WI38 (cell line): Measurements from ENCODE around the gene TBC1D9B.
A peak's percentile ranks its signal among the peaks of the same experiment; 100 is the strongest.

Source experiments
- H3K4me3 ChIP-seq: 2 replicates; pipeline ENCODE4 v1.5.1; 2011; ENCODE audit warnings: low read depth, mild to moderate bottlenecking, control low read depth, low read length
- CTCF ChIP-seq: IDR thresholded peaks from 2 replicates; pipeline ENCODE4 v1.5.1; 2012; ENCODE audit warnings: low read depth, mild to moderate bottlenecking, control low read depth, low read length

The TBC1D9B gene

GRCh38 chr5:179829732-179830435 lies 77.8 kb downstream of the TBC1D9B start:
- H3K4me3 ChIP-seq = no peak overlapping the region
- TF ChIP-seq CTCF = no peak

- no peak overlapping the region for H3K4me3 ChIP-seq
- no peak for TF ChIP-seq CTCF
Observed at GRCh38 chr5:179828756-179829421, 78.8 kb downstream of the TBC1D9B start.

- no peak overlapping the region for H3K4me3 ChIP-seq
- TF ChIP-seq CTCF = no peak
Observed at GRCh38 chr5:179827680-179828079, 80.0 kb downstream of the TBC1D9B start.

GRCh38 chr5:179825655-179826182 lies 82.0 kb downstream of the TBC1D9B start:
- H3K4me3 ChIP-seq = no peak overlapping the region
- TF ChIP-seq CTCF = no peak

DNA sequence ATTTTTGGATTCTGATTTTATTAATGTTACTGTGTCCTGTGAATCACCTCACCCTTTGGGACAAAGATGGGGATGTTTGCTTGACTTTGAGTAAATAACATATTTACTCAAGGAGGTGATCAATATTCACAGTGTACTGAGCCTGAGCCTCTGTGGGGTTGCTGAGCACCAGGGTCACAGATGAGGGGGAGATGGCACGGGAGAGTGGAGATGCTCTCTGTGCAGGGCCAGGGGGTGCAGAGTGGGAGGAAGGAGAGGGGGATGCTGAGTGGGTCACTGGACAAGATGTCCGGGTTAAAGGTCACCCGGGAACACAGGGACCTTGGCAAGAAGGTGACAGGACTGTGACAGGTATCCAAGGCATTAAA lies 83.0 kb downstream of the TBC1D9B start:
- no peak for TF ChIP-seq CTCF
- no peak overlapping the region for H3K4me3 ChIP-seq

DNA sequence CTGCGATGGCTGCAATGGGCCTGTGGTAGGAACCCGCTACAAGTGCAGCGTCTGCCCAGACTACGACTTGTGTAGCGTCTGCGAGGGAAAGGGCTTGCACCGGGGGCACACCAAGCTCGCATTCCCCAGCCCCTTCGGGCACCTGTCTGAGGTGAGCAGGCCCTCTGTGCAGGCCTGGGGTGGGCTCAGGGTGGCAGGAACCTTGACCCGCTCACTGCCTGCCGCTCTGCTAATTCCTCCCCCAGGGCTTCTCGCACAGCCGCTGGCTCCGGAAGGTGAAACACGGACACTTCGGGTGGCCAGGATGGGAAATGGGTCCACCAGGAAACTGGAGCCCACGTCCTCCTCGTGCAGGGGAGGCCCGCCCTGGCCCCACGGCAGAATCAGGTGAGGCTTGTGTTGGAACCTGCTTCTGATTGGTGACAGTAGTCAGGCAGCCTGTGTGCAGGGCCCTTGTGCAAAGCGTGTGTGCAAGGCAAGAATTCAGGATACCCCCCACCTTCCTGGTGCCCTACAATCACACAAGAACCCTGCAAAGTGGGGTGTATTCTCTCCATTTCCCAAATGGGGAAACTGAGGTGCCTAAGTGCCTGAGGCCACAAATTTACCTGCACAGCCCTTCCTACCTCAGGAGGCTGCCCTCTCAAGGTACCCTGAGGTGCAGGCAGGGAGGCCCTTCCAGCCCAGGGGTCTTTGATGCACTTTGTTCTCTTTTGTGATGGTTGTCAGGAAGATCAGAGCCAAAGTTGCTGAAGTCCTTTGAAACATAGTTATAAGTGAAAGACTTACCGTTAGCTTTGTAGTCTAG lies 83.6 kb downstream of the TBC1D9B start:
- H3K4me3 ChIP-seq = peak overlapping the region; percentile 35
- no peak for TF ChIP-seq CTCF
